Esophagus muscularis mucosa (tissue), 4 donors: ENCODE data around the gene TIMP2. TPM values are rescaled to one million over a fixed set of nuclear protein-coding genes. Genes with fewer than 3 reads are reported as not detected.

Experiments used
- DNase-seq: peaks from one replicate; pipeline ENCODE4 v3.0.0-alpha.2; 2017; ENCODE audit errors: extremely low spot score
- H3K27ac ChIP-seq, 4 donors: fragments of 200-600 bp; sonication (generic); replicated peaks in 1 of 4; 1 replicate in 3 of 4; 2 replicates in 1 of 4; pipeline ENCODE4 v1.5.1; 2016 to 2019; ENCODE audit warnings: mild to moderate bottlenecking in 1 of 4
- H3K27me3 ChIP-seq, 4 donors: fragments of 200-600 bp; sonication (generic); one replicate each; pipeline versions ENCODE4 v1.5.1 to v1.6.0; 2016 to 2019
- H3K36me3 ChIP-seq, 4 donors: fragments of 200-600 bp; sonication (generic); one replicate each; pipeline ENCODE4 v1.5.1; 2016 to 2019
- H3K4me1 ChIP-seq, 4 donors: fragments of 200-600 bp; sonication (generic); one replicate each; pipeline ENCODE4 v1.5.1; 2016 to 2019
- H3K4me3 ChIP-seq, 4 donors: fragments of 200-600 bp; sonication (generic); 1 replicate in 2 of 4; 2 replicates in 2 of 4; pipeline ENCODE4 v1.5.1; 2016 to 2019; ENCODE audit warnings: mild to moderate bottlenecking in 4 of 4, moderate library complexity in 1 of 4
- H3K9me3 ChIP-seq, 4 donors: fragments of 200-600 bp; sonication (generic); 1 replicate in 3 of 4; 2 replicates in 1 of 4; pipeline ENCODE4 v1.5.1; 2016 to 2019
- EP300 ChIP-seq: sonication (generic); formaldehyde crosslinking; IDR thresholded peaks from one replicate; pipeline ENCODE4 v1.6.1; 2017; ENCODE audit warnings: antibody characterized with exemption
- POLR2A ChIP-seq: fragments of 450-650 bp; IDR thresholded peaks from one replicate; pipeline ENCODE4 v1.6.1; 2017; ENCODE audit warnings: antibody characterized with exemption, moderate library complexity, mild to moderate bottlenecking, low read depth
- POLR2AphosphoS5 ChIP-seq, 2 donors: sonication (generic); formaldehyde crosslinking; IDR thresholded peaks; one replicate each; pipeline ENCODE4 v1.6.1; 2017; ENCODE audit warnings: antibody characterized with exemption in 2 of 2
- WGBS: methylation state at CpG from one replicate; pipeline ENCODE4 v1.1.5; 2018; 5-methylcytosine and 5-hydroxymethylcytosine counted together
- intact Hi-C: fragments of 100-400 bp; cut with DNase I; formaldehyde crosslinking; loops from one replicate; pipeline ENCODE4 v1.15.1; 2023
- total RNA-seq, 4 donors: library from RNA; depleted of rRNA; stranded (reverse); fragments of >200 nt; gene quantifications; one replicate each; pipeline versions ENCODE4 v1.1.0 to v1.2.1, GENCODE V29; 2016
- TF ChIP-seq, protein P1 (sequence below), 3 experiments: fragments of 200-600 bp in 2 of 3; fragments of 450-650 bp in 1 of 3; sonication (generic) in 2 of 3; IDR thresholded peaks; one replicate each; pipeline ENCODE4 v1.5.1; 2017 to 2019; ENCODE audit warnings: antibody characterized with exemption in 3 of 3, mild to moderate bottlenecking in 2 of 3, moderate library complexity in 1 of 3

The TIMP2 gene
- total RNA-seq, 4 donors from 2014 or later = 177 to 315 (median 229) TPM

DNA sequence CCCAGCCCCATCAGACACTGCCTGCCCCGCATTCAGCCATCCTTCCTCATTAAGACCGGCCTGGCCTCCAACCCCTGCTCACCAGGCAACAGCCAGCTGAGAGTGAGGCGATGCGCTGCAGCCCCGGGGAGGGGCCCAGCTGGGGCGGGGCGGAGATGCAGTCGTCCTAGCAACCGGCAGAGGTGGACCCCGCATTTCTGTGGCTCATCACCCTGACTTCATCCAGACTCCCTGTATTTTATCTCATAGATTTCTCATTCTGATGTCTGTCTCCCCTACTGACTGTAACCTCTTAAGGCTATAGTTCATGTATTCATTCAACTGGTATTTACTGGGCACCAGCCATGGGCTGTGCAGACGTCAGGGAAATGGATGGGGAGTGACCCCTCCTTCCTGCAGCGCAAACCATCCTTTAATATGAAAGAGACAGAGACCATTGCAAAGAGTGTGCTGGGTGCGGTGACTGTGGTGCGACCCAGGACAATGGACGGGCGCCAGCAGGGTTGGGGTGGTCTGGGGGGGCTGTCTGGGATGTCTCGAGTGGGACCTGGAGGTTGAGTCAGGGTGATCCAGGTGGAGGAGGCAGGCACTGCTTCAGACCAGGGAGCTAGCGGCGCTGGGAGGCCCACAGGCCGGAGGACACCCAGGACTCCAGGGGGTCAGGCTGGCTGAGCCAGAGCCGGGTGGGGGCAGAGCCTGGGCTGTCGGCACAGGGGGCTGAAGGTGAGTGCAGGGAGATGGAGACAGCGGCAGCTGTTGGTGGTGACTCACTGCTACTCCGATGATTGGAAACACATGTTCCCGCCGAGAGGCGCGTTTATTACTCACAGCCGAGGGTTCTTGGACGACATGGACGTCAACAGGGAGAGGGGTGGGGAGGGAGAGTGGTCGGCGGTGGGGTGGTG lies 10.5 kb upstream of the TIMP2 start:
- Histone ChIP-seq H3K36me3 (no peaks in the 10 kb centered on the region), H3K27ac (peak overlapping the region; percentile 83 to 90 (median 87)), H3K4me3 (no peak overlapping the region), H3K4me1 (peaks cover 24 to 38% (median 35%) of the 10 kb centered on the region in 4 donors), H3K27me3 (no peaks in the 10 kb centered on the region), H3K9me3 (no peaks in the 10 kb centered on the region)
- DNase-seq = no peak
- WGBS = 47% methylated on average over 16 of the region's 33 CpGs
- intact Hi-C loops = no loop called here
- TF ChIP-seq POLR2AphosphoS5 (IDR thresholded peaks at IDR 0.05) = peak; percentile 71 to 78
- TF ChIP-seq POLR2A = no peak

DNA sequence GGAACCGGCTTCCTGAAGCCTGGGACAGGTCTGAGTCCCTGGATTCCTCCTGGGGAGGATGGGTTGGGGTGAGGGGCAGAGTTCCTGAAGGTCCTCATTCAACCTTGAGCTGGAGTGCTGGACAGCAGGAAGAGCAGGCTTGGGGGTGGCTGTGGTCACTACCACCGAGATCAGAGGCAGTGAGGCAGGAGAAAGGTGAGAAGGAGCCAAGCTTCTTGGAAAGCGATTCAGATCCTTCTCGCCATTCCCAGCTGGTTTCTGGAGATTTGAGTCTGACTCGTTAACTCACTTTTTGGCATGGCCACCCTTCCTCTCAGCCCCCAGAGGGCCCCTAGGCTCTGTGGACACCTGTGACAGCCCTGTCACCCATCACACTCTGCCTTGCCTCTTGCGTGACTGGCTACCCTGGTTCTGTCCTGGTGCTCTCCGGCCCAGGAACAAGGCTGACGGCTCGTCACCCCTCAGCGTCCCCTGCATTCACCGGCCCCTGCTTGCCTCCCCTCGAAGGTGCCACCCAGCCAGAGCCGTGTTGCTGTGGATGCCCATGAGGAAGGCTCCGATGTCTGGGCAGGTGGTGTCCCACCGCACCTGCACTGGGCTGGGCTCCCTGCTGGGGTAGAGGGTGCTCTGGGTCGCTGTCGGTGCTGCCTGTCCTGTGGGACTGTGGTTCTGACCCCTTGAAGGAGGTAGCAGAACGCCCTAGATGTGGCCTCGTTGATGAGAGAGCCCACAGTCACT lies 9.7 kb upstream of the TIMP2 start:
- no peak for DNase-seq
- intact Hi-C loops = no loop called here

DNA sequence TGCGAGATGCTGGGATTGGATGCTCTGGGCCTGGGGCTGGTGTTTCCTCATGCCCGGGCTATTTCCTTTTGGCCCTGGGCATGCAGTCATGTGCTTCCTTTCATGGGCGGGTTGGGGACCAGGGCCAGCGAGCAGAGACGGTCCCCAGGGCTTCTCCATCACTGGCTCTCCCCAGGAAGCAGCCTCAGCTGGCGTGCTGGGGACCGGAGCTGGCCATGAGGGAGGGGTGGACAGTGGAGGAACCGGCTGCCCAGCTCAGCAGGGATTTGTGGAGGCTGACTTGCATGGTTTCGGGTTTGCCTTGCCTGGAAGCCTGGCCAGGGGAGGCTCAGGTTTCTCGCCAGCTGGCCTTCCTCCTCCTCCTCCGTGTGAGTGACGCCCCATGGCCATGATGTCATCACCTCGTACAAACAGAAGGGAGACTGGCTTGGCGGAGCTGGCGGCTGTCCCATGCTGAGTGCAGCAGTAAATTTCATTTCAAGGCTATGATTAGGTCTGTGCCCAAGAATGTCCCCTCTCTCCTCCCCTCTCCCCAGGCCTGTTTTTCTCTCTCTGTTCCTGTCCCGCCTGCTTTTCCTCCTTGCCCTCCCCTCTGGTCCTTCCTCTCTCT lies 8.9 kb upstream of the TIMP2 start:
- H3K9me3 ChIP-seq = no peaks in the 10 kb centered on the region
- no peaks in the 10 kb centered on the region for H3K27me3 ChIP-seq
- H3K36me3 ChIP-seq = no peaks in the 10 kb centered on the region
- peak overlapping the region; percentile 83 to 90 (median 87) for H3K27ac ChIP-seq
- H3K4me3 ChIP-seq = peak overlapping the region; percentile 27 to 41 (median 32)
- peaks cover 24 to 48% (median 45%) of the 10 kb centered on the region in 4 donors for H3K4me1 ChIP-seq
- peak; percentile 99 for DNase-seq
- 2% methylated on average over 9 of the region's 16 CpGs for WGBS
- no peak for TF ChIP-seq EP300
- peak; percentile 61 to 83 for TF ChIP-seq POLR2AphosphoS5 (IDR thresholded peaks at IDR 0.05)
- intact Hi-C loops = no loop called here

More for the DNA sequence above, 9.7 kb upstream of the TIMP2 start:
- Histone ChIP-seq H3K27me3 (no peaks in the 10 kb centered on the region), H3K4me3 (peak overlapping the region; percentile 27 to 41 (median 32)), H3K36me3 (no peaks in the 10 kb centered on the region), H3K27ac (peak overlapping the region; percentile 83 to 90 (median 87)), H3K4me1 (peaks cover 24 to 44% (median 41%) of the 10 kb centered on the region in 4 donors), H3K9me3 (no peaks in the 10 kb centered on the region)
- WGBS = 79% methylated on average over 19 of the region's 19 CpGs
- TF ChIP-seq POLR2A = no peak
- TF ChIP-seq, protein P1, sequence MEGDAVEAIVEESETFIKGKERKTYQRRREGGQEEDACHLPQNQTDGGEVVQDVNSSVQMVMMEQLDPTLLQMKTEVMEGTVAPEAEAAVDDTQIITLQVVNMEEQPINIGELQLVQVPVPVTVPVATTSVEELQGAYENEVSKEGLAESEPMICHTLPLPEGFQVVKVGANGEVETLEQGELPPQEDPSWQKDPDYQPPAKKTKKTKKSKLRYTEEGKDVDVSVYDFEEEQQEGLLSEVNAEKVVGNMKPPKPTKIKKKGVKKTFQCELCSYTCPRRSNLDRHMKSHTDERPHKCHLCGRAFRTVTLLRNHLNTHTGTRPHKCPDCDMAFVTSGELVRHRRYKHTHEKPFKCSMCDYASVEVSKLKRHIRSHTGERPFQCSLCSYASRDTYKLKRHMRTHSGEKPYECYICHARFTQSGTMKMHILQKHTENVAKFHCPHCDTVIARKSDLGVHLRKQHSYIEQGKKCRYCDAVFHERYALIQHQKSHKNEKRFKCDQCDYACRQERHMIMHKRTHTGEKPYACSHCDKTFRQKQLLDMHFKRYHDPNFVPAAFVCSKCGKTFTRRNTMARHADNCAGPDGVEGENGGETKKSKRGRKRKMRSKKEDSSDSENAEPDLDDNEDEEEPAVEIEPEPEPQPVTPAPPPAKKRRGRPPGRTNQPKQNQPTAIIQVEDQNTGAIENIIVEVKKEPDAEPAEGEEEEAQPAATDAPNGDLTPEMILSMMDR (IDR thresholded peaks at IDR 0.05) = no peak
- no peak for TF ChIP-seq EP300
- TF ChIP-seq POLR2AphosphoS5 (IDR thresholded peaks at IDR 0.05) = no peak

DNA sequence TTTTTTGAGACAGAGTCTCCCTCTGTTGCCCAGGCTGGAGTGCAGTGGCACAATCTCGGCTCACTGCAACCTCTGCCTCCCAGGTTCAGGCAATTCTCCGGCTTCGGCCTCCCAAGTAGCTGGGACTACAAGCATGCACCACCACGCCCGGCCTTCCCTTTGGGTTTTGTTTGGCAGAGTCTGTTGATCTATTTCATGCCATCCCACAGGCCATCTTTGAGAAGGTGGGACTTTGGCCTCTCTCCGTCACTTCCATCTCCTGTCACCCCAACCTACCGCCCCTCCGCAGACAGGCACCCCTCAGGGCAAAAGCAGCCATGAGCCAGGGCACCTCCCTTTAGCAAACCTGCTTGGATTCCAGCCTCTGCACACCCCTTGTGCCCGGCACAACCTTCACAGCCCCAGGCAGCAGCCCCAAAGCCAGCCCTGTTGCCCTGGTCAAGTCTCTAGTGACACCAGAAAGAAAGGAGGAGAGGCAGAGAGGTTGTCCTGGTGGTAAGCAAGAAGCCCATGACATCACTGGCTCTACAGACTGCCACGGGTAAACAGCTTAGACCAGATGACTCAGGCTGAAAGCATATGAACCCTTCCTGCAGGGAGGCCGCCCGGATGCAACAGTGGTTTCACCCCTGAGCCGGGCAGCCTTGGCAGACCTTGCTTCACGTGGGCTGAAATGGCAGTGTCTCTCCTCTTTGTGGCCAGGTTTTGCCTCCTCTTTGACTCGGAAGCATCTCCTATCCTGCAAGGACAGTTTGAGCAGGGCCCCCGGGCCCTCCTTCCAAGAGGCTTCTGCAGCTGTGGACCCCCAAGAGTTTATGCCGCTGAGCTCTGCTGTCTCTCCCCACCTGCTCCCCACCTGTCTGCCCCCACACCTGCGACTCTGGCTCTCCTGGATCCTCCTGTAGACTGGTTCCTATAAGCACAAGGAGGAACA lies 8.1 kb upstream of the TIMP2 start:
- DNase-seq = no peak
- intact Hi-C loops = no loop called here

More for the DNA sequence above, 8.1 kb upstream of the TIMP2 start:
- peak; percentile 20 to 57 for TF ChIP-seq POLR2AphosphoS5 (IDR thresholded peaks at IDR 0.05)
- TF ChIP-seq POLR2A = no peak
- TF ChIP-seq, protein P1 (IDR thresholded peaks at IDR 0.05) = no peak
- no peak for TF ChIP-seq EP300
- H3K9me3 ChIP-seq = no peaks in the 10 kb centered on the region
- H3K4me1 ChIP-seq = peaks cover 24 to 48% (median 45%) of the 10 kb centered on the region in 4 donors
- peak overlapping the region; percentile 83 to 90 (median 87) for H3K27ac ChIP-seq
- H3K4me3 ChIP-seq = peak overlapping the region; percentile 27 to 41 (median 32)
- 78% methylated on average over 14 of the region's 18 CpGs for WGBS
- H3K27me3 ChIP-seq = no peaks in the 10 kb centered on the region
- H3K36me3 ChIP-seq = no peaks in the 10 kb centered on the region
